H1 (cell line): ENCODE data around the gene SCCPDH. TPM values are rescaled to one million over a fixed set of nuclear protein-coding genes. Genes with fewer than 3 reads are reported as not detected.

ENCODE experiments used
- CTCF ChIA-PET: fragments of 300-600 bp; sonication (Branson Sonifier 250); formaldehyde crosslinking; loops from one replicate; lab custom pipeline; 2021; ENCODE audit not compliant: partially characterized antibody; lab: Charles Lee
- POLR2A ChIA-PET: fragments of 300-600 bp; sonication (Branson Sonifier 250); formaldehyde crosslinking; loops from one replicate; lab custom pipeline; 2021; ENCODE audit warnings: inconsistent platforms; ENCODE audit not compliant: partially characterized antibody; lab: Charles Lee
- DNase-seq, 2 experiments: peaks; one replicate each; pipeline versions ENCODE4 v3.0.0 to v3.0.0-alpha.2; 2010 to 2022; ENCODE audit warnings: low spot score in 2 of 2, low read depth in 1 of 2, mixed read lengths in 1 of 2
- FAIRE-seq: peaks from 2 replicates; lab custom pipeline; 2011; peaks lifted over from hg19 to GRCh38; lab: Jason Lieb, UNC
- H2AFZ ChIP-seq: 2 replicates; pipeline ENCODE4 v1.8.1; 2012; ENCODE audit warnings: low read length, inconsistent platforms
- H2AK5ac ChIP-seq: 2 replicates; pipeline ENCODE4 v1.6.1; 2013; ENCODE audit warnings: low read depth, low read length
- H2BK120ac ChIP-seq: replicated peaks from 2 replicates; pipeline ENCODE3; 2013; ENCODE audit warnings: low read depth, low read length, inconsistent platforms
- H2BK12ac ChIP-seq: 2 replicates; pipeline ENCODE4 v1.6.1; 2013; ENCODE audit warnings: low read depth, low read length
- H2BK15ac ChIP-seq: 2 replicates; pipeline ENCODE4 v1.6.1; 2013; ENCODE audit warnings: low read length
- H2BK20ac ChIP-seq: 2 replicates; pipeline ENCODE4 v1.6.1; 2013; ENCODE audit warnings: low read length
- H2BK5ac ChIP-seq: 2 replicates; pipeline ENCODE4 v1.6.1; 2013; ENCODE audit warnings: low read depth, low read length
- H3K14ac ChIP-seq: 2 replicates; pipeline ENCODE4 v1.6.1; 2013; ENCODE audit warnings: inconsistent platforms; ENCODE audit not compliant: insufficient read length
- H3K18ac ChIP-seq: 2 replicates; pipeline ENCODE4 v1.6.1; 2013; ENCODE audit warnings: low read length; ENCODE audit errors: extremely low read depth
- H3K23ac ChIP-seq: 2 replicates; pipeline ENCODE4 v1.6.1; 2013; ENCODE audit warnings: inconsistent platforms; ENCODE audit not compliant: insufficient read length
- H3K23me2 ChIP-seq: 2 replicates; pipeline ENCODE4 v1.6.1; 2013; ENCODE audit warnings: low read depth, low read length
- H3K27ac ChIP-seq: 2 replicates; pipeline ENCODE4 v1.6.1; 2011; ENCODE audit warnings: low read depth, low read length, inconsistent platforms
- H3K27me3 ChIP-seq, 4 experiments: replicated peaks in 1 of 4; 1 replicate in 1 of 4; 2 replicates in 3 of 4; pipeline versions ENCODE4 v1.6.1 to v1.8.1; 2011 to 2013; ENCODE audit warnings: low read length in 3 of 4, mild to moderate bottlenecking in 3 of 4, inconsistent platforms in 2 of 4, mixed read lengths in 2 of 4, moderate library complexity in 1 of 4; ENCODE audit not compliant: control insufficient read depth in 3 of 4, insufficient read depth in 3 of 4; ENCODE audit errors: extremely low read depth in 1 of 4
- H3K36me3 ChIP-seq, 4 experiments: 2 replicates each; pipeline versions ENCODE4 v1.6.1 to v1.8.1; 2011 to 2013; ENCODE audit warnings: mild to moderate bottlenecking in 4 of 4, low read length in 3 of 4, moderate library complexity in 2 of 4, control low read depth in 1 of 4, inconsistent platforms in 1 of 4; ENCODE audit not compliant: insufficient read depth in 4 of 4, control insufficient read depth in 2 of 4
- H3K4ac ChIP-seq: replicated peaks from 2 replicates; pipeline ENCODE3; 2013; ENCODE audit warnings: low read length, low read depth, mixed read lengths, inconsistent platforms; ENCODE audit not compliant: insufficient read length
- H3K4me1 ChIP-seq, 4 experiments: replicated peaks in 1 of 4; 1 replicate in 1 of 4; 2 replicates in 3 of 4; pipeline versions ENCODE4 v1.6.1 to v1.8.1; 2011 to 2013; ENCODE audit warnings: low read length in 3 of 4, inconsistent platforms in 2 of 4, mixed read lengths in 1 of 4; ENCODE audit not compliant: insufficient read depth in 4 of 4, control insufficient read depth in 3 of 4
- H3K4me2 ChIP-seq, 2 experiments: 2 replicates each; pipeline versions ENCODE4 v1.6.1 to v1.8.1; 2011 to 2013; ENCODE audit warnings: low read depth in 2 of 2, low read length in 2 of 2, control low read depth in 1 of 2, inconsistent platforms in 1 of 2, mild to moderate bottlenecking in 1 of 2; ENCODE audit not compliant: insufficient read depth in 1 of 2
- H3K4me3 ChIP-seq, 4 experiments: fragments of 200-600, 300-600 bp in 1 of 4; sonication (generic), shearing (Covaris generic), sonication (Bioruptor Twin) in 1 of 4; 2 replicates each; pipeline versions ENCODE4 v1.5.1 to v1.8.1; 2011 to 2016; ENCODE audit warnings: low read length in 4 of 4, low read depth in 3 of 4, control low read depth in 2 of 4, inconsistent platforms in 2 of 4, mild to moderate bottlenecking in 2 of 4, mixed read lengths in 1 of 4, moderate library complexity in 1 of 4; ENCODE audit not compliant: insufficient read depth in 2 of 4; ENCODE audit errors: extremely low read depth in 1 of 4
- H3K56ac ChIP-seq: replicated peaks from 2 replicates; pipeline ENCODE3; 2013; ENCODE audit warnings: low read depth, mild to moderate bottlenecking, mixed read lengths, low read length, inconsistent platforms; ENCODE audit not compliant: insufficient read length
- H3K79me1 ChIP-seq: 2 replicates; pipeline ENCODE4 v1.6.1; 2013; ENCODE audit warnings: low read depth, low read length, control low read depth
- H3K79me2 ChIP-seq, 2 experiments: 2 replicates each; pipeline versions ENCODE4 v1.6.1 to v1.8.1; 2012 to 2013; ENCODE audit warnings: low read length in 2 of 2, mild to moderate bottlenecking in 2 of 2, inconsistent platforms in 1 of 2; ENCODE audit not compliant: insufficient read depth in 2 of 2, control insufficient read depth in 1 of 2
- H3K9ac ChIP-seq, 4 experiments: replicated peaks in 1 of 4; 1 replicate in 1 of 4; 2 replicates in 3 of 4; pipeline versions ENCODE4 v1.6.1 to v1.8.1; 2011 to 2013; ENCODE audit warnings: low read depth in 3 of 4, low read length in 3 of 4, control low read depth in 2 of 4, mild to moderate bottlenecking in 2 of 4, moderate library complexity in 2 of 4, inconsistent platforms in 1 of 4; ENCODE audit errors: extremely low read depth in 1 of 4
- H3K9me3 ChIP-seq, 2 experiments: 2 replicates each; pipeline versions ENCODE4 v1.6.1 to v1.8.1; 2012 to 2013; ENCODE audit warnings: mild to moderate bottlenecking in 2 of 2, moderate library complexity in 2 of 2, control low read depth in 1 of 2, inconsistent platforms in 1 of 2, low read depth in 1 of 2, low read length in 1 of 2, mixed read lengths in 1 of 2; ENCODE audit not compliant: insufficient read depth in 2 of 2
- H4K20me1 ChIP-seq, 2 experiments: replicated peaks in 1 of 2; 2 replicates each; pipeline versions ENCODE3 to v1.8.1; 2011 to 2013; ENCODE audit warnings: inconsistent platforms in 2 of 2, low read length in 2 of 2, mild to moderate bottlenecking in 1 of 2; ENCODE audit not compliant: insufficient read depth in 2 of 2, control insufficient read depth in 1 of 2
- H4K5ac ChIP-seq: 2 replicates; pipeline ENCODE4 v1.6.1; 2013; ENCODE audit warnings: low read length, low read depth, mixed read lengths, inconsistent platforms; ENCODE audit not compliant: insufficient read length
- H4K8ac ChIP-seq: 2 replicates; pipeline ENCODE4 v1.8.0; 2013; ENCODE audit warnings: mild to moderate bottlenecking, moderate library complexity, low read length, inconsistent platforms; ENCODE audit not compliant: insufficient read depth; ENCODE audit errors: extremely low read depth
- H4K91ac ChIP-seq: replicated peaks from 2 replicates; pipeline ENCODE3; 2013; ENCODE audit warnings: low read length, mixed read lengths, inconsistent platforms; ENCODE audit not compliant: insufficient read length
- ATF3 ChIP-seq: IDR thresholded peaks from 2 replicates; pipeline ENCODE4 v1.6.1; 2011; ENCODE audit warnings: low read depth, mild to moderate bottlenecking, low read length; ENCODE audit not compliant: insufficient read depth
- CBX5 ChIP-seq: fragments of 300-800, 300-1000 bp; sonication (generic); IDR thresholded peaks from 2 replicates; pipeline ENCODE4 v1.7.1; 2016; ENCODE audit warnings: antibody characterized with exemption, low read length, low read depth
- CEBPB ChIP-seq: IDR thresholded peaks from 2 replicates; pipeline ENCODE4 v1.6.1; 2012; ENCODE audit warnings: low read depth, low read length
- E2F6 ChIP-seq: IDR thresholded peaks from 2 replicates; pipeline ENCODE4 v1.6.1; 2012; ENCODE audit warnings: inconsistent platforms
- JUND ChIP-seq: IDR thresholded peaks from 2 replicates; pipeline ENCODE4 v1.6.1; 2011; ENCODE audit warnings: mild to moderate bottlenecking, improper control_type of control experiment, low read length
- PHF8 ChIP-seq: fragments of 200-600 bp; sonication (generic); conservative IDR thresholded peaks from 2 replicates; pipeline ENCODE4 v1.7.1; 2012; ENCODE audit warnings: low read depth, mild to moderate bottlenecking, inconsistent platforms, low read length, moderate library complexity
- RFX5 ChIP-seq: IDR thresholded peaks from 2 replicates; pipeline ENCODE4 v1.6.1; 2011; ENCODE audit warnings: low read depth, low read length, improper control_type of control experiment, borderline replicate concordance
- SRF ChIP-seq: IDR thresholded peaks from 2 replicates; pipeline ENCODE4 v1.6.1; 2011; ENCODE audit warnings: mild to moderate bottlenecking, low read depth, low read length, moderate library complexity
- TCF12 ChIP-seq: IDR thresholded peaks from 2 replicates; pipeline ENCODE4 v1.6.1; 2011; ENCODE audit warnings: low read depth, mild to moderate bottlenecking, low read length
- WGBS, 2 experiments: shearing (Covaris generic) in 1 of 2; methylation state at CpG; one replicate each; pipeline versions ENCODE4 v1.1.6 to v1.1.7; 2013 to 2015; ENCODE audit warnings: low lambda C conversion rate in 2 of 2, mixed read lengths in 2 of 2, inconsistent platforms in 1 of 2, low coverage in 1 of 2, missing lambda C conversion rate in 1 of 2; ENCODE audit not compliant: insufficient replicate concordance in 2 of 2, insufficient coverage in 1 of 2, insufficient read length in 1 of 2; ENCODE audit errors: extremely low coverage in 1 of 2, missing lambda C conversion rate in 1 of 2; 5-methylcytosine and 5-hydroxymethylcytosine counted together
- polyA plus RNA-seq, 7 experiments: library from polyadenylated mRNA; depleted of rRNA in 3 of 7; stranded (reverse) in 5 of 7; unstranded in 2 of 7; fragments of >200 nt in 5 of 7; fragments of 200-250 nt in 2 of 7; gene quantifications; 1 replicate in 5 of 7; 2 replicates in 1 of 7; 4 replicates in 1 of 7; pipeline versions ENCODE4 v1.2.1 to v1.2.3, GENCODE V29; 2011 to 2013; ENCODE audit warnings: missing spikeins in 2 of 7, mixed read lengths in 2 of 7
- total RNA-seq: library from RNA; stranded (reverse); fragmentation: NEBNext Ultra II Directional; extraction: Animal tissue kit (Norgen Biotek cat#: 25700); gene quantifications from 2 replicates; pipeline ENCODE4 v1.2.1, GENCODE V29; 2021

Gene SCCPDH
- total and polyA plus RNA-seq, 2 of the 8 experiments (the other 6 are each of a cell fraction or from before 2014, with no cell fraction given) = 9.5 to 17.0 TPM

GRCh38 chr1:246691622-246692495 lies 32.4 kb upstream of the SCCPDH start:
- TF ChIP-seq ATF3 = no peak
- TF ChIP-seq CEBPB = no peak
- TF ChIP-seq JUND = no peak
- no peak for TF ChIP-seq TCF12
- TF ChIP-seq SRF = no peak
- no peak for TF ChIP-seq CBX5
- no peak for TF ChIP-seq E2F6
- no peak for TF ChIP-seq RFX5
- no peak for TF ChIP-seq PHF8
- no peak overlapping the region for H2BK120ac ChIP-seq
- no peaks in the 10 kb centered on the region for H3K4me1 ChIP-seq
- no peak overlapping the region for H2BK20ac ChIP-seq
- peaks cover 0 to 2% of the 10 kb centered on the region in 2 experiments; a peak in 1 of 4 replicates for H3K9me3 ChIP-seq
- H3K27me3 ChIP-seq = no peaks in the 10 kb centered on the region
- no peaks in the 10 kb centered on the region for H4K20me1 ChIP-seq
- no peak overlapping the region for H3K27ac ChIP-seq
- no peak overlapping the region for H3K23ac ChIP-seq
- no peak overlapping the region for H4K91ac ChIP-seq
- H3K4me2 ChIP-seq = no peak overlapping the region
- H3K18ac ChIP-seq = no peak overlapping the region
- no peak overlapping the region for H2BK5ac ChIP-seq
- FAIRE-seq (no peak), DNase-seq (no peak)
- H3K56ac ChIP-seq = no peak overlapping the region
- no peaks in the 10 kb centered on the region for H3K79me1 ChIP-seq
- no peak overlapping the region for H4K5ac ChIP-seq
- H3K14ac ChIP-seq = no peak overlapping the region
- H3K4me3 ChIP-seq = no peak overlapping the region
- H2BK12ac ChIP-seq = no peak overlapping the region
- no peak overlapping the region for H2AK5ac ChIP-seq
- no peaks in the 10 kb centered on the region for H3K79me2 ChIP-seq
- no peaks in the 10 kb centered on the region for H3K23me2 ChIP-seq
- WGBS, 2 experiments = 81% methylated on average over 15 of the region's 15 CpGs; no CpG with 5 or more reads in 1 of the 2 experiments
- H3K36me3 ChIP-seq = no peaks in the 10 kb centered on the region
- peak overlapping the region; percentile 65; the same call in 1 of the 2 replicates for H4K8ac ChIP-seq
- no peak overlapping the region for H3K4ac ChIP-seq
- no peak overlapping the region for H3K9ac ChIP-seq
- no peak overlapping the region for H2AFZ ChIP-seq
- H2BK15ac ChIP-seq = no peak overlapping the region
- ChIA-PET CTCF (interaction anchor here (0.8 to 11.0 kb wide), 5 partner anchors 9 to 145 kb away, joined by 3 to 91 read pairs (median 3); no protein-coding TSS in a partner anchor), POLR2A (interaction anchor here (1.1 to 1.3 kb wide), 2 partner anchors 112 to 129 kb away, joined by 3 read pairs; no protein-coding TSS in a partner anchor)
